HuH-7.5 (cell line): ENCODE results near the gene KRTAP9-7.
"Not testable (repeated sequence)": the region's sequence is repeated elsewhere in the genome, so short reads cannot be mapped to it uniquely, and the experiment has no call there.

Experiments
- DNase-seq: peaks from one replicate; pipeline ENCODE4 v3.0.0; 2011; ENCODE audit warnings: low spot score

KRTAP9-7 gene

GRCh38 chr17:41275648-41276190 lies at the start of gene KRTAP9-7:
Gene KRTAP9-7, plus strand, starts transcription at chr17:41275698. Its CDS starts 0 bp downstream, at chr17:41275698.
- DNase-seq: not testable (repeated sequence)

- DNase-seq: no peak
These were observed 49.4 kb upstream of the KRTAP9-7 start for GRCh38 chr17:41226051-41226450.

GRCh38 chr17:41226598-41227095 lies 48.9 kb upstream of the KRTAP9-7 start, which contains the start of gene KRTAP9-2:
Gene KRTAP9-2, plus strand, starts transcription at chr17:41226648. Its CDS starts 7 bp downstream, at chr17:41226655.
- DNase-seq: not testable (repeated sequence)

DNA sequence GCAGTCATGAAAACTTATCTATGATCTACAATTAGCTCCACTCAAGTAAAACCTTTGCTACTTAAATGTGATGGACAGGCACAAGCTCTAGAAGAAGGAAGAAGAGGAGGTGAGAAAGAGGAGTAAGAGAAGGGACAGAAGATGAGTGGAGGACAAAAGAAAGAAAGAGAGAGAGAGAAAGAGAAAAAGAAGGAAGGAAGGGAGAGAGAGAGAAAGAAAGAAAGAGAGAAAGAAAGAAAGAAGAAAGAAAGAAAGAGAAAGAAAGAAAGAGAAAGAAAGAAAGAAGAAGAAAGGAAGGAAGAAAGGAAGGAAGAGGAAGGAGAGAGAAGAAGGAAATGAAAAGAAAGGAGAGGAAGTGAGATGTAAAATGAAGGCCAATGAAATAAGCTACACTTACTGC lies 45.4 kb upstream of the KRTAP9-7 start:
- no peak for DNase-seq

DNA sequence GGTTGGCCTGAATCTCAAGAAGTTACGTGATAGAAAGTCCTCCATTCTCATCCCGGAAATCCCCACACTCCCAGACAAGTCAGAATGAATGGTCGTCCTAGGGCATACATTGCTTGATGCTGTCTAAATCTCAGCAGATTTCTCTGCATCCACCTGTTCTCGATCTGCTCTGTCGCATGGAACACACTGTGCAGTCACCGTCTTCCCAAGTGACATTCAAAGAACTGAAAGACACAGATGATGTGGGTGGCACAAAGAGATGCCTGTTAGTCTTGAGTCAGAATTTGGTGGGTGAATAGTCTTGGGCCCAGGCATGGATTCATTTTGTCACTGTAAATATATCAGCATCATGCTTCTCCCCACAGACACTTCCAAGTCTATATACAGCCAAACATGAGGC lies 43.8 kb upstream of the KRTAP9-7 start:
- no peak for DNase-seq

GRCh38 chr17:41232399-41233105 lies 42.9 kb upstream of the KRTAP9-7 start, which contains the start of gene KRTAP9-3:
Gene KRTAP9-3, plus strand, starts transcription at chr17:41232449. Its CDS starts 53 bp downstream, at chr17:41232502.
- DNase-seq: not testable (repeated sequence)

DNA sequence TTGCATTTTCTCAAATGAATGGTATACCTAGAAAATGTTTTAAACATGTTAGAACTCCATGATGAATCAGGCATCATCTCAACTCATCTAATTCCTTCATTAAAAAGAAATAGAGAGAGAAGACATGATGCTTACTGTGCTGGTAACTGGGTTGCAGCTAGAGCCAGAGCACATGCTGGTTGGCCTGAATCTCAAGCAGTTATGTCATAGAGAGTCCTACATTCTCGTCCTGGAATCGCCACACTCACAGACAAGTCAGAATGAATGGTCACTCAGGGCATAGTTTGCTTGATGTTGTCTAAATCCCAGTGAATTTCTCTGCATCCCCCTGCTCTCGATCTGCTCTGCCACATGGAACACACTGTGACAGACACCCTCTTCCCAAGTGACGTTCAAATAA lies 38.4 kb upstream of the KRTAP9-7 start:
- DNase-seq: not testable (repeated sequence)

DNA sequence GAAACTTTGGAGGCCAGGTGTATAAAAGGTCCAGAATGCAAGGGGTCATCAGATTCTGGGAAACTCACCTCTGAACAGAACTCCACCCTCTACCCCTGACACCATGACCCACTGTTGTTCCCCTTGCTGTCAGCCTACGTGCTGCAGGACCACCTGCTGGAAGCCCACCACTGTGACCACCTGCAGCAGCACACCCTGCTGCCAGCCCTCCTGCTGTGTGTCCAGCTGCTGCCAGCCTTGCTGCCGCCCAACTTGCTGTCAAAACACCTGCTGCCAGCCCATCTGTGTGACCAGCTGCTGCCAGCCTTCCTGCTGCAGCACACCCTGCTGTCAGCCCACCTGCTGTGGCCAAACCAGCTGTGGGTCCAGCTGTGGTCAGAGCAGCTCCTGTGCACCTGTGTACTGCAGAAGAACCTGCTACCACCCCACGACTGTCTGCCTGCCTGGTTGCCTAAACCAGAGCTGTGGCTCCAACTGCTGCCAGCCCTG lies 37.5 kb upstream of the KRTAP9-7 start, which contains the start of gene KRTAP9-8:
KRTAP9-8 (plus strand) TSS at position 51 of the 489 bp plus-strand sequence; CDS start at position 104, 53 bp downstream.
- DNase-seq: not testable (repeated sequence)

DNA sequence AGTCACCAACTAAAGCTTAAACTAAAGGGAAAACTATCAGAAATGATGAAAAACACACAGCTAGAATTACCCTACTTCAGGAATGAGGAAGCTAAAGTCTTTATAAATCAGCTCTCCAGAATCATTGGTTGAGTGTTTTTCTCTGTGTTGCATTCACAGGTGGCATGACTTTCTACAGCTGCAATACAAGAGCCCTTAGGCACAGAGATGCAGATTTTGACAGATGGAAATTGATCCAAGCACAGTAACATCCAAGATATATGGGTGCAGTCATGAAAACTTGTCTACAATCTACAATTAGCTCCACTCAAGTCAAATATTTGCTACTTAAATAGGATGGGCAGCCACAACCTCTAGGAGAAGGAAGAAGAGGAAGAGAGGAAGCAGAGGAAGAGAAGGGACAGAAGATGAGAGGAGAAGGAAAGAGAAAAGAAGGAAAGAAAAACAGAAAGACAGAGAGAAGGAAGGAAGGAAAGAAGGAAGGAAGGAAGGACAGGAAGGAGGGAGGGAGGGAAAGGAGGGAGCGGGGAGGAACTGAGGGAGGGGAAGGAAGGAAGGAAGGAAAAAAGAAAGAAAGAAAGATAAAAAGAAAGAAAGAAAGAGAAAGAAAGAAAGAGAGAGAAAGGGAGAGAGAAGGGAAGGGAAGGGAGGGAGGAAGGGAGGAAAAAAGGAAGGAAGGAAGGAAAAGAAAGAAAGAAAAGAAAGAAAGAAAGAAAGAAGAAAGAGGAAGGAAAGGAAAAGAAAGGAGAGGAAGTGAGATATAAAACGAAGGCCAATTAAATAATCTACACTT lies 28.3 kb upstream of the KRTAP9-7 start:
- DNase-seq: not testable (repeated sequence)

DNA sequence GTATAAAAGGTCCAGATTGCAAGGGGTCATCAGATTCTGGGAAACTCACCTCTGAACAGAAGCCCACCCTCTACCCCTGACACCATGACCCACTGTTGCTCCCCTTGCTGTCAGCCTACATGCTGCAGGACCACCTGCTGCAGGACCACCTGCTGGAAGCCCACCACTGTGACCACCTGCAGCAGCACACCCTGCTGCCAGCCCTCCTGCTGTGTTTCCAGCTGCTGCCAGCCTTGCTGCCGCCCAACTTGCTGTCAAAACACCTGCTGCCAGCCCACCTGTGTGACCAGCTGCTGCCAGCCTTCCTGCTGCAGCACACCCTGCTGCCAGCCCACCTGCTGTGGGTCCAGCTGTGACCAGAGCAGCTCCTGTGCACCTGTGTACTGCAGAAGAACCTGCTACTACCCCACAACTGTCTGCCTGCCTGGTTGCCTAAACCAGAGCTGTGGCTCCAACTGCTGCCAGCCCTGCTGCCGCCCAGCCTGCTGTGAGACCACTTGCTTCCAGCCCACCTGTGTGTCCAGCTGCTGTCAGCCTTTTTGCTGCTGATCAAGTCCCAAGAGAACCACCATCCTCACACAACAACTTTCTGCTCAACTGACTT lies 25.8 kb upstream of the KRTAP9-7 start, which contains the start of gene KRTAP9-4:
KRTAP9-4 (plus strand) TSS at position 51 of the 604 bp plus-strand sequence; CDS start at position 85, 34 bp downstream.
- not testable (repeated sequence) for DNase-seq

- no peak for DNase-seq
These were observed 24.2 kb upstream of the KRTAP9-7 start for GRCh38 chr17:41251261-41251660.

GRCh38 chr17:41254861-41255260 lies 20.6 kb upstream of the KRTAP9-7 start:
- DNase-seq: no peak

DNA sequence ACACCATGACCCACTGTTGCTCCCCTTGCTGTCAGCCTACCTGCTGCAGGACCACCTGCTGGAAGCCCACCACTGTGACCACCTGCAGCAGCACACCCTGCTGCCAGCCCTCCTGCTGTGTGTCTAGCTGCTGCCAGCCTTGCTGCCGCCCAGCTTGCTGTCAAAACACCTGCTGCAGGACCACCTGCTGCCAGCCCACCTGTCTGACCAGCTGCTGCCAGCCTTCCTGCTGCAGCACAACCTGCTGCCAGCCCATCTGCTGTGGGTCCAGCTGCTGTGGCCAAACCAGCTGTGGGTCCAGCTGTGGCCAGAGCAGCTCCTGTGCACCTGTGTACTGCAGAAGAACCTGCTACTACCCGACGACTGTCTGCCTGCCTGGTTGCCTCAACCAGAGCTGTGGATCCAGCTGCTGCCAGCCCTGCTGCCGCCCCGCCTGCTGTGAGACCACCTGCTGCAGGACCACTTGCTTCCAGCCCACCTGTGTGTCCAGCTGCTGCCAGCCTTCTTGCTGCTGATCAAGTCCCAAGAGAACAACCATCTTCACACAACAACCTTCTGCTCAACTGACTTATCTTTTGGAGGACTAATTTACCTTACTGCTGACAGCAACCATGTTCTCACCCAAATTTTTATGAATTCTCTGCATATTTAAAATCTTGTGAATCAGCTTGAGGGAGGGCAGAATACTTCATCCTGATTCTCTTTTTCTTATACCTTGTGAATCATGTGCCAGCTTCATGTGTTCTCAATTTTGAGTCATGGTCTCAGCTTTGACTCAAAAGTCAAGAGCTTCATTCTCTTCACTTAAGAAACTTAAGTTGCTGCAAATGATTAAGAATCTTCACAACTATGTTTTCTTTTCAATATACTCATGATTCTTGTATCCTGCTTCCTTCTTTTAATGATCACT lies 19.9 kb upstream of the KRTAP9-7 start, which contains the start of gene KRTAP9-9:
KRTAP9-9 (plus strand) TSS at position 4 of the 910 bp plus-strand sequence.
- DNase-seq: not testable (repeated sequence)

DNA sequence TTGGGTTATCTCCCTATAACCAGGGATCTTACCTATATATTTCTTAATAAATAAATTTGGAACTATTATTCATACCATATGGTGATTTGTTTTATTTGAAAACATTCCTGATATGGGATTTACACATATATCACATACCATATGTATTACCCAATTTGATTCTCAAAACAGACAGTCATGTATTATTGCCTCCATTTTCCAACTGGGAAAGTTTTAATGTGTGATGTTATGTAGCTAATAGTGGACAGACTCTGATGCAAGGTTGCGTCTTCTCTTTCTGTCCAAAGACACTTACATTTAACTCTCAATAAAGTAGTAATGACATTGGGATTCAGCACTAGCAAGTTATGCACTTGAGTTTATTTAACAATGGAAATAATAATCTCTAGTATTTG lies 19.2 kb upstream of the KRTAP9-7 start:
- no peak for DNase-seq

DNA sequence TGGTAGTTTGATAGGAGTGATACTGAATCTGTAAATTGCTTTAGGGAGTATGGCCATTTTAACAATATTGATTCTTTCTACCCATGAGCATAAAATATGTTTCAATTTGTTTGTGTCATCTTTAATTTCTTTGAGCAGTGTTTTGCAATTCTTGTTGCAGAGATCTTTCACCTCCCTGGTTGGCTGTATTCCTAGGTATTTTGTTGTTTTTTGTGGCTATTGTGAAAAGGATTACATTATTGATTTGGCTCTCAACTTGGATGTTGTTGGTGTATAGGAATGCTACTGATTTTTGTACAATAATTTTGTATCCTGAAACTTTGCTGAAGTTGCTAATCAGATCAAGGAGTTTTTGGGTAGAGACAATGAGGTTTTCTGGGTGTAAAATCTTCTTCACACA lies 17.1 kb upstream of the KRTAP9-7 start:
- no peak for DNase-seq

DNA sequence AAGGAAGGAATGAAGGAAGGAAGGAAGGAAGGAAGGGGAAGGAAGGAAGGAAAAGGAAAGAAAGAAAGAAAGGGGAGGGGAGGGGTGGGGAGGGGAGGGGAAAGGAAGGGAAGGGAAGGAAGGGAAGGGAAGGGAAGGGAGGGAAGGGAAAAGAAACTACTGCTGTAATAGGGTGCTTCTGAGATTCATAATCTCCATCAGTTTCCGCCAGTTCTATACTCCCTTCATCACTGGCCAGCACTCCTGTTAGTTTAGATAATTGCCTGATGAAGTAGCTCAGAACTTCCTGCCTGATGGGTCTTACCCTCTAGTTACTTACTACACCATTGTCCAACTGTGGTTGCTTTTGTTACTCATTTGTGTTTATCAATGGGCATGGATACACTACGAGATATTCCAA lies 12.3 kb upstream of the KRTAP9-7 start:
- DNase-seq: no peak

GRCh38 chr17:41264599-41264998 lies 10.9 kb upstream of the KRTAP9-7 start:
- DNase-seq: no peak

GRCh38 chr17:41265078-41265477 lies 10.4 kb upstream of the KRTAP9-7 start, which contains the start of gene KRTAP9-6:
Gene KRTAP9-6, plus strand, starts transcription at chr17:41265378. Its CDS starts 0 bp downstream, at chr17:41265378.
- no peak for DNase-seq

GRCh38 chr17:41267711-41268110 lies 7.8 kb upstream of the KRTAP9-7 start:
- DNase-seq: no peak

DNA sequence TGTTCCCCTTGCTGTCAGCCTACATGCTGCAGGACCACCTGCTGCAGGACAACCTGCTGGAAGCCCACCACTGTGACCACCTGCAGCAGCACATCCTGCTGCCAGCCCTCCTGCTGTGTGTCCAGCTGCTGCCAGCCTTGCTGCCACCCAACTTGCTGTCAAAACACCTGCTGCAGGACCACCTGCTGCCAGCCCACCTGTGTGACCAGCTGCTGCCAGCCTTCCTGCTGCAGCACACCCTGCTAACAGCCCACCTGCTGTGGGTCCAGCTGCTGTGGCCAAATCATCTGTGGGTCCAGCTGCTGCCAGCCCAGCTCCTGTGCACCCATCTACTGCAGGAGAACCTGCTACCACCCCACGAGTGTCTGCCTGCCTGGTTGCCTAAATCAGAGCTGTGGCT lies 4.2 kb upstream of the KRTAP9-7 start:
- not testable (repeated sequence) for DNase-seq
